PC-9 (cell line): Measurements from ENCODE around the gene RAB11FIP4. TPM values are rescaled to one million over a fixed set of nuclear protein-coding genes. Genes with fewer than 3 reads are reported as not detected.

Experiments
- BruUV-seq: library from RNA; stranded (reverse); fragments of 400-500 nt; replicated peaks from 2 replicates; lab custom pipeline; 2021; lab: Mats Ljungman, UMichigan
- CTCF ChIA-PET: fragments of 300-600 bp; sonication (Branson Sonifier 250); formaldehyde crosslinking; loops from one replicate; lab custom pipeline; 2022; ENCODE audit warnings: antibody characterized with exemption; lab: Charles Lee
- POLR2A ChIA-PET: fragments of 300-600 bp; sonication (Branson Sonifier 250); formaldehyde crosslinking; loops from one replicate; lab custom pipeline; 2022; ENCODE audit warnings: antibody characterized with exemption; ENCODE audit not compliant: unreplicated experiment; lab: Charles Lee
- DNase-seq, 2 experiments: peaks; one replicate each; pipeline versions ENCODE4 v3.0.0 to v3.0.0-alpha.2; 2015 to 2022; ENCODE audit warnings: mixed read lengths in 1 of 2
- H2AFZ ChIP-seq: fragments of 200-600 bp; sonication (generic); 2 replicates; pipeline ENCODE4 v1.8.1; 2017; ENCODE audit warnings: antibody characterized with exemption
- H3F3A ChIP-seq: fragments of 200-600 bp; sonication (generic); 2 replicates; pipeline ENCODE4 v1.8.1; 2017; ENCODE audit warnings: antibody characterized with exemption, mild to moderate bottlenecking, low read depth; ENCODE audit not compliant: insufficient read depth
- H3K27ac ChIP-seq: fragments of 200-600 bp; sonication (generic); 2 replicates; pipeline ENCODE4 v1.6.1; 2016; ENCODE audit warnings: mixed run types
- H3K27me3 ChIP-seq: fragments of 200-600 bp; sonication (generic); 2 replicates; pipeline ENCODE4 v1.6.1; 2016; ENCODE audit warnings: low read depth, mixed run types; ENCODE audit not compliant: insufficient read depth
- H3K36me3 ChIP-seq: fragments of 200-600 bp; sonication (generic); 2 replicates; pipeline ENCODE4 v1.6.1; 2016; ENCODE audit warnings: low read depth, mixed run types
- H3K4me1 ChIP-seq: fragments of 200-600 bp; sonication (generic); replicated peaks from 2 replicates; pipeline ENCODE4 v1.6.1; 2016; ENCODE audit warnings: mixed run types; ENCODE audit not compliant: insufficient read depth
- H3K4me2 ChIP-seq: fragments of 200-600 bp; sonication (generic); 2 replicates; pipeline ENCODE4 v1.6.1; 2017; ENCODE audit warnings: mixed run types
- H3K4me3 ChIP-seq: fragments of 200-600 bp; sonication (generic); 2 replicates; pipeline ENCODE4 v1.6.1; 2016; ENCODE audit warnings: mixed run types
- H3K79me2 ChIP-seq: fragments of 200-600 bp; sonication (generic); 2 replicates; pipeline ENCODE4 v1.6.1; 2017; ENCODE audit warnings: low read depth, mixed run types
- H3K9me2 ChIP-seq: fragments of 200-600 bp; sonication (generic); 2 replicates; pipeline ENCODE4 v1.8.1; 2017; ENCODE audit warnings: mild to moderate bottlenecking; ENCODE audit not compliant: insufficient read depth
- H3K9me3 ChIP-seq: fragments of 200-600 bp; sonication (generic); 2 replicates; pipeline ENCODE4 v1.8.1; 2016; ENCODE audit warnings: low read depth; ENCODE audit not compliant: insufficient read depth
- H4K20me1 ChIP-seq: fragments of 200-600 bp; sonication (generic); 2 replicates; pipeline ENCODE4 v1.8.1; 2017; ENCODE audit not compliant: insufficient read depth
- CTCF ChIP-seq: fragments of 200-600 bp; sonication (generic); conservative IDR thresholded peaks from 2 replicates; pipeline ENCODE4 v1.6.1; 2017; ENCODE audit warnings: mixed run types, antibody characterized with exemption, mild to moderate bottlenecking, moderate library complexity
- EZH2 ChIP-seq: fragments of 200-600 bp; sonication (generic); IDR thresholded peaks from 2 replicates; pipeline ENCODE4 v1.8.0; 2017; ENCODE audit warnings: antibody characterized with exemption, low read depth
- intact Hi-C: fragments of 100-400 bp; cut with micrococcal nuclease; formaldehyde crosslinking; loops from one replicate; pipeline ENCODE4 v1.10.0; 2022; ENCODE audit not compliant: unreplicated experiment
- total RNA-seq: library from RNA; stranded (reverse); gene quantifications from 2 replicates; pipeline ENCODE4 v1.2.3, GENCODE V29; 2021

The RAB11FIP4 gene
- total RNA-seq, 1 experiment from 2014 or later = 22.9 TPM

GRCh38 chr17:31404028-31404949 is 12.8 kb downstream of the RAB11FIP4 start:
- POLR2A ChIA-PET = no interaction called here
- H2AFZ ChIP-seq = no peak overlapping the region

GRCh38 chr17:31405890-31406371 is 14.5 kb downstream of the RAB11FIP4 start:
- no peaks in the 10 kb centered on the region for H3K4me1 ChIP-seq
- no peak overlapping the region for H3K27ac ChIP-seq
- H3K4me3 ChIP-seq = no peak overlapping the region
- no peaks in the 10 kb centered on the region for H3K27me3 ChIP-seq
- H3F3A ChIP-seq = no peaks in the 10 kb centered on the region
- H3K79me2 ChIP-seq = no peaks in the 10 kb centered on the region
- CTCF ChIA-PET = no interaction called here
- TF ChIP-seq EZH2 = no peak
- no peak for TF ChIP-seq CTCF
- H3K36me3 ChIP-seq = no peaks in the 10 kb centered on the region
- intact Hi-C loops = no loop called here
- H3K9me2 ChIP-seq = no peaks in the 10 kb centered on the region
- no peak for DNase-seq
- H2AFZ ChIP-seq = no peak overlapping the region
- H3K4me2 ChIP-seq = no peak overlapping the region
- BruUV-seq = no TSS peak
- H4K20me1 ChIP-seq = no peaks in the 10 kb centered on the region
- POLR2A ChIA-PET = interaction anchor here (0.6 to 0.7 kb wide), 2 partner anchors 25 to 496 kb away, joined by 3 to 4 read pairs; no protein-coding TSS in a partner anchor
- H3K9me3 ChIP-seq = no peaks in the 10 kb centered on the region

More at GRCh38 chr17:31404028-31404949, 12.8 kb downstream of the RAB11FIP4 start:
- CTCF ChIA-PET = no interaction called here
- H3F3A ChIP-seq = no peaks in the 10 kb centered on the region
- H3K27me3 ChIP-seq = no peaks in the 10 kb centered on the region
- no peaks in the 10 kb centered on the region for H3K36me3 ChIP-seq
- intact Hi-C loops = no loop called here
- no peaks in the 10 kb centered on the region for H3K9me2 ChIP-seq
- DNase-seq = no peak
- H3K4me3 ChIP-seq = no peak overlapping the region
- no peak overlapping the region for H3K4me2 ChIP-seq
- no peaks in the 10 kb centered on the region for H3K79me2 ChIP-seq
- H4K20me1 ChIP-seq = no peaks in the 10 kb centered on the region
- H3K27ac ChIP-seq = no peak overlapping the region
- no TSS peak for BruUV-seq
- TF ChIP-seq CTCF (no peak), EZH2 (no peak)
- no peaks in the 10 kb centered on the region for H3K4me1 ChIP-seq
- no peaks in the 10 kb centered on the region for H3K9me3 ChIP-seq

GRCh38 chr17:31408586-31408985 is 17.1 kb downstream of the RAB11FIP4 start:
- no TSS peak for BruUV-seq
- Histone ChIP-seq H3K79me2 (no peaks in the 10 kb centered on the region), H3K27me3 (peaks cover 19% of the 10 kb centered on the region; the same call in 1 of the 2 replicates), H3K4me2 (no peak overlapping the region), H4K20me1 (no peaks in the 10 kb centered on the region), H3K9me3 (no peaks in the 10 kb centered on the region), H3K36me3 (no peaks in the 10 kb centered on the region), H3K27ac (no peak overlapping the region), H3F3A (no peaks in the 10 kb centered on the region), H3K9me2 (no peaks in the 10 kb centered on the region), H3K4me3 (no peak overlapping the region), H2AFZ (no peak overlapping the region), H3K4me1 (no peaks in the 10 kb centered on the region)
- TF ChIP-seq CTCF = no peak
- no peak for TF ChIP-seq EZH2
- intact Hi-C loops = no loop called here
- CTCF ChIA-PET = no interaction called here
- POLR2A ChIA-PET = no interaction called here
- no peak for DNase-seq
